GM18526 (cell line): ENCODE data around the gene IL36G.

Experiments used
- POLR2A ChIP-seq: IDR thresholded peaks from 3 replicates; pipeline ENCODE4 v1.6.1; 2011; ENCODE audit not compliant: insufficient read length; ENCODE audit errors: extremely low read depth

The IL36G gene

DNA sequence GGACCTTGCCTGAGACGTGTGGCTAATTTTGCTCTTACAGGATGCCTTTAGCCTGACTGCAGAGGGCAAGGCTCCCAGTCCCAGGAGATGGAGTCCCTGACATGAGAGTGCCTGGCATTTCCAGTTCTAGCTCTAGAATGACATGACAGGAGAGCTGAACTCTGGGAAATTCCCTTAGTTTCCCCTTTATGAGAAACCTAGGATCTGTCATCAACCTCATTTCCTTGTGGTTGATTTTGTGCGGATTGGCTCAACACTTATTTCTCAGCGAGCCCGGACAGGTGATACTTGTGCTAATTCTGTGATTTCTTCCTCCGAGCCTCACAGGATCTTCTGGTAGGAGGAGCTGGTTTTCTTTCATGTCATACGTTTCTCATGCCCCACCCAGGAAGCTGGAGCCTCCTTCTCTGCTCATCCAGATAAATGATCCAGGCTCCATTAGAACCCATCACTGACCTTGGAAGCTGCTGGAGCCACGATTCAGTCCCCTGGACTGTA, at the start of gene IL36G:
TSS of gene IL36G (plus strand) at position 448 of the 498 bp plus-strand sequence. CDS start 633 bp downstream, outside the sequence.
- TF ChIP-seq POLR2A, result no peak

DNA sequence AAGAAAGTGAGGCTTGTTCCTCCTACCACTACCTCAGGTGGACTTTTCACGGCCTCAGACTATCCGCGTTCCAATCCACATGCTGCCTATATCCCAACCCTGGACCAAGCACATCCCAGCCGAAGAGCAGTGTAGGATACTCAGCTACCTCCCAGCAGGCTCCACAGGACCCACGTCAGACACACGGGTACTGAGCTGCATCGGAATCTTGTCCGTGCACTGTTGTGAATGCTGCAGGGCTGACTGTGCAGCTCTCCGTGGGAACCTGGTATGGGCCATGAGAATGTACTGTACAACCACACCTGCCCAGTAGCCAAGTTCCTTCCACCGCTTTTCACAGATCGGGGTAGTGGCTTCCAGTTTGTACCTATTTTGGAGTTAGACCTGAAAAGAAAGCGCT, 44.5 kb upstream of the IL36G start:
- TF ChIP-seq POLR2A, result no peak

- TF ChIP-seq POLR2A, result no peak
Observed at GRCh38 chr2:112936927-112937232, 40.9 kb upstream of the IL36G start.

- no peak for TF ChIP-seq POLR2A
Observed at GRCh38 chr2:112938904-112939303, 38.9 kb upstream of the IL36G start.

GRCh38 chr2:112939425-112939824, 38.4 kb upstream of the IL36G start:
- TF ChIP-seq POLR2A, result no peak

DNA sequence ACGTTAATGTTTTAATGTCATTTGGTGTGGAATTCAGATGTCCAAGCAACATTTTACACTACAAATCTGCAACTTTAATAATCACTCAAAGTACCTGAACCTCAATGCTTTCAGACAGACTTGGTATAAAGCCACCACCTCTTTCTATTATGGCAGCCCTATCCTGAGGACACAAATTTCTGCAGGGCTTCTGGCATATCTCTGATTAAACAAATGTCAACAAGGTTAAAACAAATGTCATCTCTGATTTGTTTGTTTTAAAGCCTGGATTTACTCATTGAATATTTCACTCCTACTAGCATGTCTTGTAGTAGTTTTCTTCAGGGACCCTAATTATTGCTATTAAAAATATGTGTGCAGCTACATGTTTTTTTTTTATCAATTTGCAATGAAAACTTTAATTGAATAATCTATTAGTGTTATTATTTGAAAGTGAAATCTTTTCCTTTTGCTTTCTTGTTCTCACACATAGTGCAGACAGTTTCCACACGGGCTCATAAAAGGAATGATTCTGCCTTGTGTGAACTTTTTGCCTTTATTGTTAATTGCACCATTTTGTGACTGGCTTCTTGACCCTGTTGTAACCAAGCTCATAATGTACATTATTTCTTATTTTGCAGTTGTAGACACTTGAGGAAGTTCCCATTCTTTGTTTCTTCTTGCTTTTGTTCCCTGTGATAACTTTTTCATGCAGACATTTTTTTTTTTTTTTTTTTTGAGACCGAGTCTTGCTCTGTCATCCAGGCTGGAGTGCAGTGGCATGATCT, 36.8 kb upstream of the IL36G start:
- TF ChIP-seq POLR2A, result no peak

DNA sequence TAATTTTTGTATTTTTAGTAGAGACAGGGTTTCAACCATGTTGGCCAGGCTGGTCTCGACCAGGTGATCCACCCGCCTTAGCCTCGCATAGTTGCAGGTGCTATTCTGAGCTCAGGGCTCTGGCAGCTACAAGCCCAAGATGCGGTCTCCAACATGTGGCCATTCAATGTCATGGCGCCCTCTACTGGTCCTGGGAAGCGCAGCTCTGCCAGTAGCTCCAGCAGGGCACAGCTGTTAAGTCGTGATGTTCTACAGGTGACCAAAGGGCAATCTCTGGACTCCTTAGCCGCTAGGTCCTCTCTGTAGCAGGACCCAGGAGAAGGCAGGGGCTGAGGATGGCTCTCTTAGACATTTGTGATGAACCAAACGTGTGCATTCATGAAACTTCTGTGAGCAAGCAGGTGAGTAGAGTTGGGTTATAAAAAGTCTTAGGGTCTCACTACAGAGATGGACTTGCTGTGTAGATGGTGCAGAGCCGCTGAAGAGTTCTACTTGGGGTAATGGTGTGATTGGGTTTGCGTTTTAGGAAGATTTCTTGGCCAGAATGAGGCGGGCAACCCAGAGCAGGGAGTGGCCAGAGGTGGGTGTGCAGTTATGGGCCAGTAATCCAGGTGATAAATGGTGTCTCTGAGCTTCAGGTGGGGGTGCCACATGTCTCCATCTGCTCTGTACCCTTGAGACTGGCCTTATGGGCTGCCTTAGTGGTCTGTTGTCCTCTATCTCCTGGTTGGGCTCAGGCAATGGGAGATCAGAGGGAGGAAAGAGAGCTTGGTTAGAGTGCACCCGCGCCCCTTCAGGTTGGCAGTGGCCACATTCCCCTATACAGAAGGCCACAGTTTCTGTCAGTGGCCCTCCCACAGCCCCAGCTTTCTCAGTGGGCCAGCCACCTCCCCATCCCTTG, 35.8 kb upstream of the IL36G start:
- no peak for TF ChIP-seq POLR2A

DNA sequence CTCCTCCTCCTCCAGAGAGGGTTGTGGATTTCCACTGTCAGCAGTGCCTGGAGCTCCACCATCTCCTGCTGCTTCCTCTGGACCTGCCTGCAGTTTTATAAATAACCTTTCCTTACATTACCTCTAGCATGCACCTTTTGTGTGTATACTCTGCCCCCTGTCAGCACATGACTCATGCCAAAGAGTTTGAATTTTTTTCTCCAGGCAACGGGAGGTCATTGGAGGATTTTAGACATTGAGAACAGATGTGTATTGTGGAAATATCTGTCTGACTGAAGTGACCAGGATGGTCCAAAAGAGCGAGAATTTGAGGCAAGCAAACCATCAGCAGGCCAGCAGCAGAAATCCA, 35.2 kb upstream of the IL36G start:
- no peak for TF ChIP-seq POLR2A

GRCh38 chr2:112944971-112945370, 32.8 kb upstream of the IL36G start:
- no peak for TF ChIP-seq POLR2A

DNA sequence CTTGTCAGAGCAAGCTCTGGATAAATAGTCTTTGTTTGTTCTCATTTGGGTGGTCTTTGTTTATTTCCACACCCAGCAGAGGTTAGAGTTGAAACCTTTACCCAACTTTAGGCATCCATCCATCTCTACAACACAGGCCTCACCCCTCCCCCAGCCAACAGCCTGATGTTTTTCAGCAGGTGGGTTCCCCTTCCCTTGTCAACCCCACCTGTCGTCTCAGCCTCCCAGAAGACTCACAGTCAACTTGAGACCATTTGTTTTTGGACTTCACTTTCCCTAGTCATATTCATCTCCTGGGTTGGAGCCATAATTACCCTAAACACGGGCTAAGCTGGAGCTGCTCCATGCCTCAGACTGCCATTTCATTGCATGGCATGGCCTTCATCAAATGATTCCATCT, 31.7 kb upstream of the IL36G start:
- TF ChIP-seq POLR2A, result no peak

DNA sequence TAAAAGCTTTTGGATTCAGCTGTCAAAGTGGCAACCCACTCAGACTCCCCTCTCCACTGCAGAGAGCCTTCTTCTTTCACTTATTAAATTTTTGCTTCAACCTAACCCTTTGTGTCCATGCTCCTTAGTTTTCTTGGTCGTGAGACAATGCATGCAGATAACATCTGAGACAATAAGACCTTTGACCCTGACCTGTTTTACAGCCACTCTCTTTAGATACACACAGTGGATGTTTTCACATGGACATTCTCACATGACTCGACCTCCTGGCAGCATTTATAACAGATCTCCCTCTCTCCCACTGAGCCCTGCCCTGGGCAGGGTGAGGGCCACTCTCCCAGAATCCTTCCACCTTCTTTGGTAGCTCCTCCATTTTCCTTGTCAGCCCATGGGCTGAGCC, 30.4 kb upstream of the IL36G start:
- TF ChIP-seq POLR2A, result no peak

- no peak for TF ChIP-seq POLR2A
Observed at GRCh38 chr2:112949456-112949855, 28.4 kb upstream of the IL36G start.

- TF ChIP-seq POLR2A, result no peak
Observed at GRCh38 chr2:112954364-112954763, 23.4 kb upstream of the IL36G start.

DNA sequence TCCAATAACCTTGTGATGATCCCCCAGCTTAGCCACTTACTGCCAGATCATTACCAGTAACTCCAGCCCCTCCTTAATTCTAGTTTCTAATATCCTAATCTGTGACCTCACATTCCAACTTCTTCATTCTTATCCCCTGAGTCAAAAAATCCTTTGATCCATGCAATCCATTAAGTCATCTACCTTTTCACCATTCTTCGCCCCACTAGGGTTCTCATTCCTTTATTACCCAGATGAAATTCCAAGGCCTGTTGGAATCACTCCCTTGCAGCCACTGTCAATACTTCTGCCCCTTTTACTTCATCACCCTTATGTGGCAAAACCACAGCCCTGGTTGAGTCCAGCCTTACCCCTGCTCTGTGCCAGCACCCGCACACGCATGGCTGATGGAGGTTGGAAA, 20.3 kb upstream of the IL36G start:
- no peak for TF ChIP-seq POLR2A

- TF ChIP-seq POLR2A, result no peak
Observed at GRCh38 chr2:112958428-112959108, 19.2 kb upstream of the IL36G start.
